Type B pancreatic cell (in vitro differentiated cells): Measurements from ENCODE around the gene ARPC1A. TPM values are rescaled to one million over a fixed set of nuclear protein-coding genes. Genes with fewer than 3 reads are reported as not detected.
"Not testable (repeated sequence)": the region's sequence is repeated elsewhere in the genome, so short reads cannot be mapped to it uniquely, and the experiment has no call there.

ENCODE experiments used
- DNase-seq: peaks from one replicate; pipeline ENCODE4 v3.0.0; 2021; ENCODE audit warnings: mixed read lengths; ENCODE audit not compliant: unreplicated experiment; ENCODE audit errors: extremely low spot score
- H3K27ac Mint-ChIP-seq: 2 replicates; pipeline ENCODE4 v1.8.0; 2021; ENCODE audit warnings: mild to moderate bottlenecking, mixed read lengths
- H3K27me3 Mint-ChIP-seq: 2 replicates; pipeline ENCODE4 v1.8.0; 2021; ENCODE audit warnings: mixed read lengths
- H3K36me3 Mint-ChIP-seq: 2 replicates; pipeline ENCODE4 v1.8.0; 2021; ENCODE audit warnings: mixed read lengths
- H3K4me1 Mint-ChIP-seq: one replicate; pipeline ENCODE4 v1.8.0; 2021; ENCODE audit warnings: mixed read lengths; ENCODE audit not compliant: unreplicated experiment
- H3K4me3 Mint-ChIP-seq: 2 replicates; pipeline ENCODE4 v1.8.0; 2021; ENCODE audit warnings: mild to moderate bottlenecking, mixed read lengths
- H3K9me3 Mint-ChIP-seq: 2 replicates; pipeline ENCODE4 v1.8.0; 2021; ENCODE audit warnings: mixed read lengths
- total RNA-seq: library from RNA; stranded (reverse); gene quantifications from 2 replicates; pipeline ENCODE4 v1.2.1, GENCODE V29; 2021; ENCODE audit warnings: low replicate concordance
- TF ChIP-seq, protein P1 (sequence below): fragments of 200-600 bp; sonication (generic); conservative IDR thresholded peaks from 2 replicates; pipeline ENCODE4 v1.5.0; 2021; ENCODE audit warnings: antibody characterized with exemption, mild to moderate bottlenecking

The ARPC1A gene
- total RNA-seq, 1 donor from 2014 or later = 164 TPM

DNA sequence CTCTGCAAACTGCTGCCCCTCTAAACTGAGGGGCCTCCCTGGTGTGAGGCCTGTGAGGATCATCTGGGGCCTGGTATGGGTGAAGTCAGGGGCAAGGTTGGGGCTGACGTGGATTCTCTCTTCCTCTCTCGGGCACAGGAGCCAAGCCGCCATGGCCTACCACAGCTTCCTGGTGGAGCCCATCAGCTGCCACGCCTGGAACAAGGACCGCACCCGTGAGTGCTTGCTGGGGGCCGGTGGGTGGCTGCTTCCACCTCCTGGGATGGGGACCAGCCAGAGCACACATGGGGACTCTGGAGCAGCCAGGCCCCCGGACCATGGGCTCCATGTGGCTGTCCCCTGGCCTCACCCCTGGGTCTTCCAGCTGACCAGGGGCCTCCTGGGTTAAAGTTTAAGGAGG lies 59.9 kb downstream of the ARPC1A start:
- no peaks in the 10 kb centered on the region for H3K27me3 Mint-ChIP-seq
- DNase-seq = no peak
- H3K27ac Mint-ChIP-seq = no peak overlapping the region
- H3K4me1 Mint-ChIP-seq = no peaks in the 10 kb centered on the region
- H3K9me3 Mint-ChIP-seq = no peaks in the 10 kb centered on the region
- no peaks in the 10 kb centered on the region for H3K36me3 Mint-ChIP-seq
- TF ChIP-seq, protein P1, sequence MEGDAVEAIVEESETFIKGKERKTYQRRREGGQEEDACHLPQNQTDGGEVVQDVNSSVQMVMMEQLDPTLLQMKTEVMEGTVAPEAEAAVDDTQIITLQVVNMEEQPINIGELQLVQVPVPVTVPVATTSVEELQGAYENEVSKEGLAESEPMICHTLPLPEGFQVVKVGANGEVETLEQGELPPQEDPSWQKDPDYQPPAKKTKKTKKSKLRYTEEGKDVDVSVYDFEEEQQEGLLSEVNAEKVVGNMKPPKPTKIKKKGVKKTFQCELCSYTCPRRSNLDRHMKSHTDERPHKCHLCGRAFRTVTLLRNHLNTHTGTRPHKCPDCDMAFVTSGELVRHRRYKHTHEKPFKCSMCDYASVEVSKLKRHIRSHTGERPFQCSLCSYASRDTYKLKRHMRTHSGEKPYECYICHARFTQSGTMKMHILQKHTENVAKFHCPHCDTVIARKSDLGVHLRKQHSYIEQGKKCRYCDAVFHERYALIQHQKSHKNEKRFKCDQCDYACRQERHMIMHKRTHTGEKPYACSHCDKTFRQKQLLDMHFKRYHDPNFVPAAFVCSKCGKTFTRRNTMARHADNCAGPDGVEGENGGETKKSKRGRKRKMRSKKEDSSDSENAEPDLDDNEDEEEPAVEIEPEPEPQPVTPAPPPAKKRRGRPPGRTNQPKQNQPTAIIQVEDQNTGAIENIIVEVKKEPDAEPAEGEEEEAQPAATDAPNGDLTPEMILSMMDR = no peak
- H3K4me3 Mint-ChIP-seq = no peak overlapping the region

DNA sequence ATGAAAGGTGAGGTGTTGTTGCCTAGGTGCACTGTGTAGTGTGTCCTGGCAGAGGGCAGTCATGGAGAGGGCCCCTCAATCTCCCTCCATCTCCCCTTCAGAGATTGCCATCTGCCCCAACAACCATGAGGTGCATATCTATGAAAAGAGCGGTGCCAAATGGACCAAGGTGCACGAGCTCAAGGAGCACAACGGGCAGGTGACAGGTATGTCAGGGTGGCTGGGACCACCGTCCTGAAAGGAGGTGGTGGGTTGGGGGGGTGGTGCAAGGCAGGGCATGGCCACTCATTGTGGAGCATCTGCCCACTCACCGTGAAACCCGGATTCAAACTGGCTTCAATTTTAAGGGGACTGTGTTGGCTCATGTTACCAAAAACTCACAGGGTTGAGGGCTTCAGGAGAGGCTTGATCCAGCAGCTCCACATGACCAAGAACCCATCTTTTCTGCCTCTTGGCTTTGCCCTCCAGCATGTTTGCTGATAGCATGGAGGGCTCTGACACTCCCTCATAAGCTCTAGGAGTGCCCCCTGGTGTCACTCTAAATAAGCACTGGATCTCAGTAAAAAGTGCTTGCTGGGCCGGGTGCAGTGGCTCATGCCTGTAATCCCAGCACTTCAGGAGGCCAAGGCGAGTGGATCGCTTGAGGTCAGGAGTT lies 61.0 kb downstream of the ARPC1A start:
- no peak overlapping the region for H3K27ac Mint-ChIP-seq
- no peaks in the 10 kb centered on the region for H3K9me3 Mint-ChIP-seq
- no peaks in the 10 kb centered on the region for H3K36me3 Mint-ChIP-seq
- H3K4me1 Mint-ChIP-seq = no peaks in the 10 kb centered on the region
- no peak for DNase-seq
- H3K4me3 Mint-ChIP-seq = no peak overlapping the region
- TF ChIP-seq, protein P1 = peak; percentile 41
- no peaks in the 10 kb centered on the region for H3K27me3 Mint-ChIP-seq

DNA sequence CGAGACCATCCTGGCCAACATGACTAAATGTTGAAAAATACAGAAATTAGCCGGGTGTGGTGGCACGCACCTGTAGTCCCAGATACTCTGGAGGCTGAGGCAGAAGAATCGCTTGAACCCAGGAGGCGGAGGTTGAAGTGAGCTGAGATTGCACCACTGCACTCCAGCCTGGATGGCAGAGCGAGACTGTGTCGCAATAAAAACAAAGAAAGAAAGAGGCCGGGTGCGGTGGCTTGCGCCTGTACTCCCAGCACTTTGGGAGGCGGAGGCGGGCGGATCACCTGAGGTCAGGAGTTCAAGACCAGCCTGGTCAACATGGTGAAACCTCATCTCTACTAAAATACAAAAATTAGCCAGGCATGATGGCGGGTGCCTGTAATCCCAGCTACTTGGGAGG lies 61.5 kb downstream of the ARPC1A start:
- not testable (repeated sequence) for H3K27ac Mint-ChIP-seq, H3K9me3 Mint-ChIP-seq, H3K4me1 Mint-ChIP-seq, DNase-seq, H3K36me3 Mint-ChIP-seq, H3K4me3 Mint-ChIP-seq, H3K27me3 Mint-ChIP-seq

DNA sequence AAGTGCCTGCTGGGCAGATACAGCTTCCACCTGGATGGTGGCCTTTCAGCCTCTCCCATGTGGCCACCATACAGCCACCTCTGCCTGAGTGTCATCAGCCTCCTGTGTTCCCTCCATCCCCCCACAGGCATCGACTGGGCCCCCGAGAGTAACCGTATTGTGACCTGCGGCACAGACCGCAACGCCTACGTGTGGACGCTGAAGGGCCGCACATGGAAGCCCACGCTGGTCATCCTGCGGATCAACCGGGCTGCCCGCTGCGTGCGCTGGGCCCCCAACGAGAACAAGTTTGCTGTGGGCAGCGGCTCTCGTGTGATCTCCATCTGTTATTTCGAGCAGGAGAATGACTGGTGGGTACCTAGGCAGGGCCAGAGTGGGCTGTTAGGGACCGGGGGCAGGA lies 62.2 kb downstream of the ARPC1A start:
- no peaks in the 10 kb centered on the region for H3K36me3 Mint-ChIP-seq
- TF ChIP-seq, protein P1 = no peak
- no peaks in the 10 kb centered on the region for H3K4me1 Mint-ChIP-seq
- no peak for DNase-seq
- H3K27ac Mint-ChIP-seq = no peak overlapping the region
- H3K9me3 Mint-ChIP-seq = no peaks in the 10 kb centered on the region
- no peak overlapping the region for H3K4me3 Mint-ChIP-seq
- H3K27me3 Mint-ChIP-seq = no peaks in the 10 kb centered on the region

DNA sequence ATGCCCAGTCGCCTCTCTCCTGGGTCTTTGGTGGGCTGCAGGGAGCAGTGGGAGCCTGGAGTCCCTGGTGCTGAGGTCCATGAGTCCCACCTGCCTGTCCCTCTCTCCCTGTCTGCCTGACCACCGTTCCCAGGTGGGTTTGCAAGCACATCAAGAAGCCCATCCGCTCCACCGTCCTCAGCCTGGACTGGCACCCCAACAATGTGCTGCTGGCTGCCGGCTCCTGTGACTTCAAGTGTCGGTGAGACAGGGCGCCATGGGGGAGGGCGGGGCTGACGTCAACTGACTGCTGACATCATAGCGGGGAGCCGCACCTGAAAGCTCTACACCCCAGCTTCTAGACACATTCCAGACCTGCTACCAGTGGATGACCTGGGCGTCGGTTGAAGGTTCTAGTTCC lies 64.1 kb downstream of the ARPC1A start:
- no peak for DNase-seq
- peaks cover 9% of the 10 kb centered on the region for H3K4me1 Mint-ChIP-seq
- H3K9me3 Mint-ChIP-seq = no peaks in the 10 kb centered on the region
- no peak overlapping the region for H3K27ac Mint-ChIP-seq
- no peak overlapping the region for H3K4me3 Mint-ChIP-seq
- H3K27me3 Mint-ChIP-seq = no peaks in the 10 kb centered on the region
- no peaks in the 10 kb centered on the region for H3K36me3 Mint-ChIP-seq
- TF ChIP-seq, protein P1 = no peak

DNA sequence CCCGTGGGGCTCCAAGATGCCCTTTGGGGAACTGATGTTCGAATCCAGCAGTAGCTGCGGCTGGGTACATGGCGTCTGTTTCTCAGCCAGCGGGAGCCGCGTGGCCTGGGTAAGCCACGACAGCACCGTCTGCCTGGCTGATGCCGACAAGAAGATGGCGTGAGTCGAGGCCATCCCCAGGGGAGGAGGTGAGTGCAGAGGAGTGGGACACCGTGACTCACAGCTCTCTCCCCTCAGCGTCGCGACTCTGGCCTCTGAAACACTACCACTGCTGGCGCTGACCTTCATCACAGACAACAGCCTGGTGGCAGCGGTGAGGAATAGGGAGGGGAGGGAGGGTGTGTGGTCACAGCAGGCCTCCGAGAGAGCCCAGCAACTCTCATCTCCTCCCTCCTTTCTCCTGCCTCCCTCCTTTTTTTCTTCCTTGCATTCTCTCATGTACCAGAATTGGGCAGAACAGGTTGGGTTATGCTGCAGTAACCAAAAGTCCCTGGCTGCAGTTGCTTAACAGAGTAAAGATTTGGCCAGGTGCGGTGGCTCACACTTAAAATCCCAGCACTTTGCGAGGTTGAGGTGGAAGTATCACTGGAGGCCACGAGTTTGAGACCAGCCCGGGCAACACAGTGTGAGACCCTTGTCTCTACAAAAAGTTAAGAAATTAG lies 65.4 kb downstream of the ARPC1A start:
- no peak overlapping the region for H3K4me3 Mint-ChIP-seq
- peaks cover 9% of the 10 kb centered on the region for H3K4me1 Mint-ChIP-seq
- no peak overlapping the region for H3K27ac Mint-ChIP-seq
- no peak for DNase-seq
- no peaks in the 10 kb centered on the region for H3K36me3 Mint-ChIP-seq
- TF ChIP-seq, protein P1 = no peak
- no peaks in the 10 kb centered on the region for H3K9me3 Mint-ChIP-seq
- H3K27me3 Mint-ChIP-seq = no peaks in the 10 kb centered on the region
